Stimulated activated CD4-positive, alpha-beta T cell treated with anti-CD3 and anti-CD28 coated beads, Interleukin-4, amount 100 ng/mL, for 24 hours (primary cell): ENCODE data around the gene RABEP1.

Experiments
- DNase-seq: peaks from one replicate; pipeline ENCODE4 v3.0.0-alpha.2; 2020

Gene RABEP1

DNA sequence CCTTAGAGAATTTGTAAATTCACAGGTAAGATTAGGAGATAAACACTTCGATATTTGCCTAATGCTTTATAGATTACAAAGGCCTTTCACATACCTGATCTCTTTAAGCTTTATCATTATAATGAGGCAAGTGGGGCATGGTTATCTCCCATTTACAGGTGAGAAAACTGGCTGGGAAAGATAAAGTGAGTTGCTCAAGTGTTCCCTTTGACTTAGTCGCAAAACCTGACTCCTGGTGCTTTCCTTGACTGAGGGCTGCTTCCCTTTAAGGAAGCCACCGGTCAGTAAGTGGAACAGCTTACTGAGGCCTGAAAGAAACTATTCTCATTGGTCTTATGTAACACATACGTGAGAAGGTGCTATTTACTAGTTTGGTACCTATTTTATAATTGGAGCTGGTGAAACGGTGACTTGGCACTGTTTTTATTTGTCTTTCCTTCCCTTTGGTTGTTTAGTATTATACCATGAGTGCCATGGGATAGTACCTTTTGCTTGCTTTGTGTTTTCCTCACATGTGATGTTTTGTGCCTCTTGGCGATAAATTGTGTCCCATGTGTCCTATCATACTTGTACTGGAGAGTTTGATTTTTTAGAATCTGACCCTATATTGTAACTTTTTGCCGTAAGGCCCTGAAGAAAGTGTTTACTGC is 80.2 kb downstream of the RABEP1 start:
- DNase-seq, result no peak

GRCh38 chr17:5364156-5364555 is 82.1 kb downstream of the RABEP1 start:
- no peak for DNase-seq

GRCh38 chr17:5364696-5365095 is 82.6 kb downstream of the RABEP1 start:
- DNase-seq, result no peak

GRCh38 chr17:5365831-5366230 is 83.7 kb downstream of the RABEP1 start:
- DNase-seq, result no peak

DNA sequence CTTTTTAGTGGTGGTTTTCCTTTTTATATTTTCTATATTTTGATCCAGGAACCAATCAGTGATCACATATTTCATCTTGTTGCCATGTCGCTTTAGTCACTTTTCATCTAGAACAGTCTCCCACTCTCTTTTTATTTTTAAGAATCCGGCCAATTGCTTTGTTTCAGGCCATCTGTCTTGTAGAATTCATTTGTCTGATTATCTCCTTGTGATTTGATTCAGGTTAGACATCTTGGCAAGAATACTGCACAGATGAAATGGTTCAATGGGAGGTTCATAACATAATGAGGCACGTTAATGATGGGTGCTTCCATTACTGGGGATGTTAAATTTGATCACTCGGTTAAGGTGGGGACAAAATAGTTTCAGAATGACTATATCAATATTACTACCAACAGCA is 88.3 kb downstream of the RABEP1 start:
- DNase-seq, result no peak

DNA sequence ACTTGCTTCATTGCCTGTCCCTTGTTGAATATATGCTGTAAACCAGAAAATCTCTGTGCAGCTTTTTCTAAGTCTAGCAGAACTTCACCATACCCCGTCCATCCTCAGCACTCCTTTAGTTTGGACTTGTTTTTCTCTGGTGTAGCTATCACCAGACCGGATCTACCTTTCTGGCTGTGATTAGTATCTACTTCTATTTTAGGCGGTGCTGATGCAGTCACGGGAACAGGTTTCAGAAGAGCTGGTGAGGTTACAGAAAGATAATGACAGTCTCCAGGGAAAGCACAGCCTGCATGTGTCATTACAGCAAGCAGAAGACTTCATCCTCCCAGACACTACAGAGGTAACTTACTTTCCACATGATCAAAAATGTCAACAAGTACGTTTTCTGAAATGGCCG is 91.0 kb downstream of the RABEP1 start:
- DNase-seq, result no peak

GRCh38 chr17:5378566-5379207 is 96.6 kb downstream of the RABEP1 start:
- no peak for DNase-seq

- DNase-seq, result no peak
Measured at GRCh38 chr17:5379351-5380107, 97.4 kb downstream of the RABEP1 start.

DNA sequence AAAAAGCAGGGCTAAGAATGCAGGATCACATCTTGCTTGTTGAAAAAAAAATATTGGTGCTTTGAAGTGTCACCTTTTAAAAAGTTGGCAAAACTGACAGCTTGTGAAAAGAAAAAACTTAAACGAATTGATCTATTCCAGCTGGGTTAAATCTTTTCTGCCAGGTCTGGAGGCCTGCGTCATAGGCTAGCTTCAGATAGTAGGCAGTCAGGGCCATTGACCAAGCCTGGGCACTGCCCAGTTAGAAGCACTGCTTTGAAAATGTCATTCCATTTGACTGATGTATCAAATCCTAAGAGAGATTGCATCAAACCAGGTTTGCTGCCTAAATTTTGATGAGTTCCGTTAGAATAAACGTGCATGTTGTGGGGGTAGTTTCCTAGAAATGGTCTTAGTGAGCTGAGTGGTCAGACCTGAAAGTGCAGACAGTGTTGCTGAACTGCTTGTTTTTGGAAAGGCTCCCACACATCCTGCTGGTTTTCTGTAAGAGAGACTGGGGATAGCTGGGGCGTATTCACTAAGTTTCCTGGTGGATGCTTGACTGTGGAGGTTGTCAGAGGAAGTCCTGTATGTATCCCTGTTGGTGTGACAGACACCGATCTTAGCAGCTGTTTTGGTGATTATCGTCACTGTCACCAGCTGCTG is 98.5 kb downstream of the RABEP1 start:
- DNase-seq, result no peak

- no peak for DNase-seq
Measured at GRCh38 chr17:5381542-5381941, 99.5 kb downstream of the RABEP1 start.

- no peak for DNase-seq
Measured at GRCh38 chr17:5391678-5392077, 109.6 kb downstream of the RABEP1 start.

DNA sequence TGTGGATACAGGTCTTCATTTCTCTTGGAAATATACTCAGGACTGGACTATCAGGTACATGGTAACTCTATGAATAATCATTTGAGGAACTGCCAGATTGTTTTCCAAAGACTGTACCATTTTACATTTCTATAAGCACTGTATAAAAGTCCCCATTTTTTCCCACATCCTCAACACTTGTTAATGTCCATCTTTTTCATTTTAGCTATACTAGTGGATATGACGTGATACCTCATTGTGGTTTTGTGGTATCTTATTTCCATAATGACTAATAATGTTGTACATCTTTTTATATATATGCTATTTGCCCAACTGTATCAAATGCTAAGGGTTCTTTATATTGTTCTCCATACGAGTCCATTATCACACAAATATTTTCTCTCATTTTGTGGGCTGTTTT is 114.5 kb downstream of the RABEP1 start:
- no peak for DNase-seq

DNA sequence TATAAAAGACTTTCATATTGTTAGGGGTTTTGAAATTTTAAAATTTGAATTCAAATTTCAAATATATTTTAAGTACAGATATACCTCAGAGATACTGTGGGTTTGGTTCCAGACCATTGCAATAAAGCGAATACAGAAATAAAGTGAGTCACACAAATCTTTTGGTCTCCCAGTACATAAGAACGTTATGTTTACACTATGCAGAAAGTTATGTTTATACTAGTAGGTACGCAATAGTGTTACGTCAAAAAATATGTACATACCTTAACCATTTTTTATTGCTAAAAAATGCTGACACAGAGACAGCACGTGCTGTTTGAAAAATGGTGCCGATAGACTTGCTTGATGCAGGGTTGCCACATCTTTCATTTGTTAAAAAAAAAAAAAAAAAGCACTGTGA is 117.7 kb downstream of the RABEP1 start:
- DNase-seq, result no peak

DNA sequence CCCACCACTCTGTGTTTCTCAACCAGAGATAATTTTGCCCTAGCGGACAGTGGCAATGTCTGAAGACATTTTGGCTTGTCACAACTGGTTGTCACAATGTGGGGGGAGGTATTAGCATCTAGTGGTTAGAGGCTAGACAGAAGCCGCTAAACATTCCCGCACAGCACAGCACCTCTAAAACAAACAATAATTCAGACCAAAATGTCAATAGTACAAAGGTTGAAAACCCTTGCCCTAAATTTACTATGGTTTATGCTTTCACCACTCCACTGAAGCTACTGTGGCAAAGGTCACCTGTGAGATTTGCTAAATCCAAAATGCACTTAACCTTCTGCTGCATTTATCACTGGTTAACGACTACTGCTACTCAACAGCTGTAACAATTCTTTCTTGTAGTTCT is 123.3 kb downstream of the RABEP1 start:
- no peak for DNase-seq

DNA sequence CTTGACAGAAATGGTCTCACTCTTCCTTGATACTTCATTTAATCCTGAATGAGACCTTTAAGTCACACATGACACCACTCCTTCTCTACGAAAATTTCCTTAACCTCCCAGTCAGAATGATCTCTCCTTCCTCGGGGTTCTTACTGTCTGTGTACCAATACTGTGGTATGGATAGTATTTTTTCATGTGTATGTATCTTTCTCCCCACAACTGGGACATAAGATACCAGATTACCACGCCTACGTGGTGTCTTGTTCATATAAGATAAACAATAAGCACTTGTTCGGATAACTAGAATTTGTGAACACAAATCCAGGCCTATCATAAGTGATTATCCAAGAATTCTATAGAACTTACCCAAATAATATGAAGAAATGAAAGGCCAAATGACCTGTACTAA is 126.1 kb downstream of the RABEP1 start:
- DNase-seq, result no peak

GRCh38 chr17:5410594-5411272 is 128.6 kb downstream of the RABEP1 start:
- DNase-seq, result no peak

GRCh38 chr17:5413682-5414081 is 131.6 kb downstream of the RABEP1 start:
- no peak for DNase-seq

GRCh38 chr17:5416901-5417300 is 134.8 kb downstream of the RABEP1 start:
- no peak for DNase-seq

DNA sequence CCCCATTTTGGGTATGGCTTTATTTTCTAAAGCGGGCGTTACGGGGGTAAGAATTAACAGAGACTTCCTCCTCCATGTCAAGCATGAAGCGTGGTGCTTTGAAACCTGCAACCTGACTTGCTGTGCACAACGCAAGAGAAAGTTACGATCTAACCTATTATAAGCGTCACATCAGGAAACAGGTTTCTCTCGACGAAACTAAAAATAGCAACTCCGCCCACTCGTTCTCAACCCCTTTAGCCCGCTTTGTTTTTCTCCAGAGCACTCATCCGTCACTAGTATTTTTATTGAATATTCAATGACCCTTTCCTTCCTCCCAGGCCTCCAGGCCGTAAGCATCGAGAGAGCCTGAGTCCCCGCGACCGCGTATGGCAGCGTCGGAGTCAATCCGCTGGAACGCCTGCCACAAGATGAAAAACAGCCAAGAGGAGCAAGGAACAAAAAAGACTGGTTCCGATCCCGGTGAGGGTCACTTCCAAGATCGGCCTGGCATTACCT is 136.8 kb downstream of the RABEP1 start:
- peak; percentile 79 for DNase-seq

DNA sequence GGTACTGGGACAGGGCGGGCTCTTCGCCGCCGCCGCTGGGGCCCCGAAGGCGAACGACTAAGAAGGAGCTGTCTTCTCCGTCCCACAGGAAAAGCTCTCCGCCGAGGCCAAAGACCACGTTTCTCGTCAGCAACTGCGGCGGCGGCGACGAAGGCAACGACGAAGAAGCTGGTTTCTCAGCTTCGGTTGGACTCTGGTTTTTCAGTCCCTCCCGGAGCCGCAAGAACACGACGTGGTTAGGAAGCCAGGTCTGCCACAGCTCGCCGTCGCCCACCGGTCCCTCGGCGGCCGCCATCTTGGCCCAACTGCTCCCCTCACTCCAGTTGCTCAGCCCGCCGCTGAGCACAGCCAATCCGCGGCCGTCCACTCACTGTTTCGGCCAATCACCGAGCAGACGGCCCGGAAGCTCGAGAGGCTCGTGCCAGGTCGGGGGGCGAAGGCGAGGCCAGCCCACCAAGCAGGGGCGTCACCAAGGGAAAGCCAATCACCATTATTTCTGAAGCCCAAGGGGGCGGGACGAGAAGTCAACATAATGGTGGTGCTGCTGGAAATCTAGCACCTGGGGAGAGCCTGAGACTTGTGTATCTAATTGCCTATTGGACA is 137.4 kb downstream of the RABEP1 start, which contains the start of gene NUP88:
TSS of gene NUP88 (minus strand) at position 307 of the 603 bp plus-strand sequence. CDS start at position 295, 12 bp downstream.
- DNase-seq, result peak; percentile 97

DNA sequence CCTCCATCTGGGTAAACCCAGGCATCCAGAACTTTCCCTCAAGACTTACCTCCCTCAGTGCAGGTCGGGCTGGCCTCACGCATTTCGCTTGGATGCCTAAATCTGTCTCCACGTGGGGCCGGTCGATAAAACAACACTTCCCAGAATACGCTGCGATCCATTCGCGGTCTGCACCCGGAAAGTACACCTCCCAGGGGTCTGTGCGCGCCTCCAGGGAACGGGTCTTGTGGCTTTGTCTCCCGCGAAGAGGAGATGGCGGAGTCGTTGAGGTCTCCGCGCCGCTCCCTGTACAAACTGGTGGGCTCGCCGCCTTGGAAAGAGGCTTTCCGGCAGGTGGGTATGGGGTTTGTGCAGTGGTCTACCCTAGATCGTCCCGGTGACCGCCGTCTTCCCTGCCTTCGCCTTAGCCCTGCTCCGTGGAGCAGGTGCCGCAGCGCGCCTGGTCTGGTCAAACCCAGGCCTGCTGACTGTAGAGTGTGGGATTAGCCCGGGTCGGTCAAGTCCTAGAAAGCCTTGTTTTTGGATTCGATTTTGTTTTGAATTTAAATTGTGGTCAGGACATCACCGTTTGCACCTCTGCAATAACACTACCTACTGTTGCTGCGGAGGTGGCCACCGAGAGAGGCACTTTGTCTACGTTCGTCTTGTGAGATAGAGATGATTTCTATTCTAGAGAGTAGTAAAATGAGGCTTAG is 138.0 kb downstream of the RABEP1 start, which contains the start of gene RPAIN:
TSS of gene RPAIN (plus strand) at position 224 of the 695 bp plus-strand sequence. CDS start at position 253, 29 bp downstream.
- peak; percentile 91 for DNase-seq
